IPS-11a (cell line): ENCODE data around the gene ARHGAP20.
"Not testable (repeated sequence)": the region's sequence is repeated elsewhere in the genome, so short reads cannot be mapped to it uniquely, and the experiment has no call there.

ENCODE experiments used
- H3K4me3 ChIP-seq: one replicate; pipeline ENCODE4 v1.5.1; 2013; ENCODE audit warnings: low read depth, low read length, control low read depth

Gene ARHGAP20

DNA sequence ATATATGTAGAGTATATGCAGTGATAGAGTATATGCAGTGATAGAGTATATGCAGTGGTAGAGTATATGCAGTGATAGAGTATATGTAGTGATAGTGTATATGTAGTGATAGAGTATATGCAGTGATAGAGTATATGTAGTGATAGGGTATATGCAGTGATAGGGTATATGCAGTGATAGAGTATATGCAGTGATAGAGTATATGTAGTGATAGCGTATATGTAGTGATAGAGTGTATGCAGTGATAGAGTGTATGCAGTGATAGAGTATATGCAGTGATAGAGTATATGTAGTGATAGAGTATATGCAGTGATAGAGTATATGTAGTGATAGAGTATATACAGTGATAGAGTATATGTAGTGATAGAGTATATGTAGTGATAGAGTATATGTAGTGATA, 92.9 kb downstream of the ARHGAP20 start:
- not testable (repeated sequence) for H3K4me3 ChIP-seq

DNA sequence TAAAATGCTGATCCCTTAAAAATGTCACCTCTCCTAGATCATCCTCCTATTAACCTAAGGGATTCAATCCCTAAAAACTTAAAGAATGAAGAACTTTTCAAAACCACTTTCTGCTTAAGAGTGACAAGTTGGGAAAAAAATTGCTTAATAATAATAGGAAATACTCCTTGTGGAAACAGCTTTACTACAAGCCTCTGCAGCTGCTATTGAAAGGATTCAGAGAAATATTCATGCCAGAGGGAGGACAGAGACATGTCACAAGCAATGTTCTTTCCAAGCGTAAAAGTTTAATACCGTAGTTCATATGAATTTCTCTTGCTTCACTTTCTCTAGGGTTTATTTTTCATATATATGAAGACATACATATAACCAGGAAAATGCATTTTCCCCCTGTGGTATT, 98.2 kb downstream of the ARHGAP20 start:
- no peak overlapping the region for H3K4me3 ChIP-seq

DNA sequence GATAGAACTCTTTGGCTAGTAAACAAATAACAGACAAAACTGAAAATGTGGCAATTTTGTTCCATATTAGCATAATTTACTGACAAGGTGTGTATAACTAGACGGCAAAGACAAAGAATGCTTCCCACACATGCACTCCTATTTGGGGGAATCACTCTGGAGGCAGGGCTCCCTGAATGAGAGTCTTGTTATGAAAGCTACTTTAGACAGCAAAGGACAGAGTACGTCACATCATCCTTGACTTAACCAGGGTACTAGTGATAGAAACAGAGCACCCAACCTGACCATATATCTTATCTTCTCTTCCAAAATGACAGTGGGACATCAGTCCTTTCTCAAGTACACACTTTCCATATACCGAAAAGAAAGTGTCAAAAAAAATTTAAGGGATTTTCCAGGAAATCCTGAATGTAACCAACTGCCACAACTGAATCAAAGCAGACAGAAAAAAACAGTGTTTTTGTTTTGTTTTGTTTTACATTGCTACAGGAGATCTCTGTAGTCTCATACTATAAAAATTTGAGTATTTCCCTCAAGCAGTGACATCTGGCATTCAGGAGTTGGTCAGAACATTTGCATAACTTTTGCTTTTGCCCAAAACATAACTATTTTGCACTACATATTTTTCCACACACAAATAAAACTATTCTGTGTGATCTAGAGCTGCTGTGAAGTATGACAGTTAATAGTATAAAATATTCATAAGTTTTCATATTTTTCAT, 98.9 kb downstream of the ARHGAP20 start:
- no peak overlapping the region for H3K4me3 ChIP-seq

DNA sequence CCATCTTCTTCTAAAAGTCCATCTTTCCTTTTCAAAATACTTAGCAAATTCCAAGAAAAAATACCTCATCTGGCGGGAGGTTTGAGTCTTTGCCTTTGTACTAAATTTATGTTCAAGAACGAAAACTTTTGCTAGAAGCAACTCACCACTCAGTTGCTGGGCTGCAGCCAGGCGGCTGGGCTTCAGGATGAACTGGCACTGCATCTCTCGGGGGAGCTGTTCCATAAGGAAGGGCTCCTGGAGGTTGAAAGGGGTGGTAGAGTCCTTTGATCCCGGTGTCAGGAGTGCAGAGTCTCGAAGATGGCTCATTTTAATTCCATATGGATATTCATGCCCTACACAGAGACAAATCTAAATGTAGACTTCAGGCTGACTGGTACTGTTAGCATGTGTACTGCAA, 105.8 kb downstream of the ARHGAP20 start:
- H3K4me3 ChIP-seq: no peak overlapping the region

DNA sequence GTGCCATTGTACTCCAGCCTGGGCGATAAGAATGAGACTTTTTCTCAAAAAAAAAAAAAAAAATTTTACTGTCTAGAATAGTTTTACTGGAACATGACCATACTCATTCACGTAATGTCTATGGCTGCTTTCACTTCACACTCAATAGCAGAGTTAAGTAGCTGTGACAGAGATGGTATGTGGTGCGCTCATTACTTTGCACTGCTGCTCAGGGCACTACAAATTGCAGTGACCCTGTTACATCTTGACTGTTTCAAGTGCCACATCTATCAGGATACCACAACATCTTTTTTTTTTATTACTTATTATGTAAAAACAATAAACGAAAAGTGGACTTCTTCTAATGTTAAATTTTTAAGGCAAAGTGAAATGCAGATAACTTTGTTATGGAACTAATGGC, 110.3 kb downstream of the ARHGAP20 start:
- H3K4me3 ChIP-seq: no peak overlapping the region

DNA sequence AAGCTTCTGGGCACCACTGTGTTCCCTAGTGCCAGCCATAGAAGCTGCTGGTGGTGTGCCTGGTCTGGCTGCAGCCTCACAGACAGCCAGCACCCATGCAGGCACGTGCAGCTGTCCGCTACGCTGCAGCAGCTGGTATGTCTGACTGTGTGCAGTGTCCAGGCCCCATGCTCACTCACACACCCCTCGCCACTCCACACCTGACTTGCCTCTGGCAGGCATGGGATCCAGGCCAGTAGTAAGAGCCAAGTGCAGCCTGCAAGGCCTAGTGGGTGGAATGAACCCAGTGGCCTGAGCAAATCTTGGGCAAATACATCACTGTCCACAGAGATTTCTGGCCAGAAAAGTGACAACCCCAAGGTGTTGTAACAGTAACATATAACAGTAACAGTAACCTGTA, 111.9 kb downstream of the ARHGAP20 start:
- H3K4me3 ChIP-seq: no peak overlapping the region

DNA sequence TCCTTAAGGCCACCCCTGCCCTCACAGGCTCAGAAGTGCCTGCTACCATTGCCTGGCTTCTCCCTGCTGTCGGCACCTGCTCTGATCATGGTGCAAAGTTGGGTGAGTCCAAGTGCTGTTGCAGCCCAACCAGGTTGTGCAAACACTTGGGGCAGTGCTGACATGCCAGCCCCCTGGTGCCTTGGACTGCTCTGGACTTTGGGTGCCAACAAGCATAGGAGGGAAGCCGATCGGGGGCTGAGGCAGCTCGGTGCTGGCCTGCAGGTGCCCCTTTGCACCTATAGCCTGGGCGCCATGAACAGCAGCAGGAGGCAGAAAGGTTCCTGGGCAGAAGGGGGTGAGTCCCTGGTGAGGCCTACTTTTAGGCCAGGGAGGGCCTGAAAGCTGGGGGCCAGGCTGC, 113.0 kb downstream of the ARHGAP20 start:
- H3K4me3 ChIP-seq: no peak overlapping the region

DNA sequence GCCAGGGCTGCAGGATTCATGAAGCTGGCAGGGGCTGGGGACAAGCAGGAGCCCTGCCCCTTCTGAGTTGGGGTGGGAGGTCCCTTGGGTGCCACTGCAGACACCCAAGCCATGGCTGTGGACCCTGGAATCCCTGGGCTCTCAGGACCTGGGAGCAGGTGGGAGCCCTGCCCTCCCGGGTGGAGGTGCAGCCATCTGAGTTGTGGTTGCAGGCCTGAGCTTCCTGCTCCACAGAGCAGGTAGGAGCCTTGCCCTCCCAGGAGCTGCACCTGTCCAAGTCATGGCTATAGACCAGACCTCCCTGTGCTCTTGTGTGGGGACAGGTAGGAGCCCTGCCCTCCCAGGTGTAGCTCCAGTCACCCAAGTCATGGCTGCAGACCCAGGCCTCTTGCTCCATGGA, 113.5 kb downstream of the ARHGAP20 start:
- H3K4me3 ChIP-seq: no peak overlapping the region

DNA sequence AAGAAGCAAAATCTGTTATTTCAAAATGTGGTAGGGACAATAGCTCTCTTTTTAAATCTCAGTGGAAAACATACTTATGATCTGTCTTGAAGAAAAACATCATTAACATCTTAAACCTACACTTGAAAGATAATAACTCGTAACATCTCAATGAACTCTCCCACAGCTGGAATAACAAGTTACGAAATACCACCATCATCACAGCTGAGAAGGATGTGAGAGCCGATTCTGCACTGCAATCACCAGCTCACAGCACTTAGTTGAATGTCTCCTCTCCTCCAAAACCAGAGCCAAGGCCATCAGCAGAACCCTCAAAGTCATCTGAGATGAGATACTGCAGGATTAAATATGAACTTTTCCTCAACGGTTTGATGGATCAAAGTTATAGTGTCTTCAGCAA, 124.3 kb downstream of the ARHGAP20 start:
- no peak overlapping the region for H3K4me3 ChIP-seq

DNA sequence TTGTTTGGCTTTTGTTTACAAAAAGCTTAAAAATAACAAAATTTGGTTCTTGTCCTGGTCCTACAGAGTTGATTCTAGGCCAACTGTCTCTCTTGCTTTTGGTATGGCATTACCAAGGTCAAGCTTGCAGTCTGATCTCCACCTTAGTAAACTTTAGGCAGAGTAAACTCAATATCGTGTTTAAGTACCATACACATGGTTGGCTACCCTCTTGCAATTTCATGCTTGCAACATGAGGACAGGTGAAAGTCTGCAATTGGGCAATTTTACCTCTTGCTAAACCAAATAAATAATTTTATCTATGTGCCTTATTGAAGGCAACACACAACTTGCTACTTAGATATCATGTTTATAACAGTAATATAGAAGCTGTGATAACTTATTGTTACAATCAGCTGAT, 125.1 kb downstream of the ARHGAP20 start:
- H3K4me3 ChIP-seq: no peak overlapping the region

DNA sequence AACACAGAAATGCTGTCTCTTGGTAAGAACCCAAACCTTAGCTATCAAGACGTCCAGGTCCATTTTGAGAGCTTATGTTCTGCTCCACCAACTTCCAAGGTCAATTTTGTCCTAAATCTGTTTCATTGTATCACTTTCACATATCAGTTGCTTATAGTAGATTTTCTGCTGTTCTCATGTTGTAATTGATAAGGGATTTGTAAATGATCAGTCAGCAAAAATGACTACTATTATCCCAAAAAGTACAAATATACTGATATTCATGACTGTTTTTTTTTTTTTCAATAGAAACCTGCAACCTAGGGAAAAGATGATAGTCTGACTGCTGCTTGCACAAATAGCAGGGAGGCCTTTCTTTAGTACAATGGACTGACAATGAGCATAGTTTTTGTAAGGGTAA, 128.1 kb downstream of the ARHGAP20 start:
- H3K4me3 ChIP-seq: no peak overlapping the region

DNA sequence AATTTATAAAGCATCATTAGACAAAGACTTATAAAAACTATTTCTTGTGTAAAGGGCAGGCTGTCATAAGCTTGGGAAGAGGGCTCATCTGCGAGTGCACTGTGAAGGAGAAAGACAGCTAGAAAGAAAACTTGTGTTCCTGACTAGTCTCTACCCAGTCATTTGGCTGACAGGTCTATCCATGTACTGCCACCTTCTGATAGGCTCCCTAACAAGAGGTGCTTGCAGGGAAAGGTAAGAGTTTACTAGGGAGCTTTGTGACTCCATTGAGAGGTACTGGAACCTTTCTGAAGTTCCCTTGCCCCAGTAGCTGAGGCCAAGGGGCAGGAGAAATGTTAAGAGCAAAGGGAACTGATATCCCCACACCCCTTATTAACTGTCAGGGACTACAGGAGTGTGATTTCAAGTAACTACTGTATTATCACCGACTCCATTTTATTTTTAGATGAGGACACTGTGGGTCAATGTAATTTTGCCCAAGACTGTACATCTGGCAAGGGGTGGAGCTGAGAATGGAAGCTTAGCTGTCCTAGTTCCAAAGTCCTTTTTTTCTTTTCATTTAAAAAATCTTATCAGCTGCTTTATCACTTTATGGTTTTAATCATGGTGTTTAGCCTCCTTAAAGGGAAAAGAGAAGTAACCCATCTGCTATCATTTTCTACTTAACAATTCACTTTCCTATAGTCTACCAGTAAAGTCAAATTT, 129.4 kb downstream of the ARHGAP20 start:
- no peak overlapping the region for H3K4me3 ChIP-seq

DNA sequence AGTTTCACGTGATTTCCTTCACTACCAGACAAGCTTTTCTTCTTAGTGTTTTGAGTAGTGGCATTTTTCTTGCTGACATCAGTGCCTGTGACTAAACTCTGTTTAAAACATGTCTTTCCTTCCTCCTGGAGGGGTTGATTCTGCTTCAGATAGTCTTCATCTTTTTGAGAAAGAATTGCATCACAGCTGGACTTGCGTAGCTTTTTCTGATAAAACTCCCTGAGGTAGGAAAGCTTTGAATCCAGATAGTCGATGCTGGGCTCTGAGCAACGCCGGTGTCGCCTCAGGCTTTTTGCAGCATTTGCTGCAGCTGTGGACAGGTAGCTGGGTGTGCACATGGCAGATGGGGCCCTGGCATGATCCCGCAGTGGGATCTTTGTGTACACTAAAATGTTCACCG, 131.7 kb downstream of the ARHGAP20 start:
- no peak overlapping the region for H3K4me3 ChIP-seq

DNA sequence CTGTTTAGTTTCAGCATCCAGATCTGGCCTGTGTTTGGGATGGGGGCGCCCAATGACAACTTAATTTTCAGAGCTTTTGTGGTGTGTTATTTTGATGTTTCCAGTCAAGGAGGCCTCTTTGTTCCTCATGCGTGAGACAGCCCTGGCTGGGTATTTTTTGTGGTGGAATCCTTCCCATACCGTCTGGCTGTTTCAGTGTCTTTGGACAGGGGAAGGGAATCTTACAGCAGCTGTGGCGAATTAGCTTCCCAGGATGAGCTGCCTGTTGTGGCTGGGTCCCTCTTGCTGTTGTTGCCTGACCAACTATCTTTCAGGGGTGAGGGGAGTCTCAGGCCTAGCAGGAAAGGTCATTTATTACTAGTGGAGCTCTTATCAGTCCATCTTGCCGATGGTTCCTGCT, 138.8 kb downstream of the ARHGAP20 start:
- no peak overlapping the region for H3K4me3 ChIP-seq

DNA sequence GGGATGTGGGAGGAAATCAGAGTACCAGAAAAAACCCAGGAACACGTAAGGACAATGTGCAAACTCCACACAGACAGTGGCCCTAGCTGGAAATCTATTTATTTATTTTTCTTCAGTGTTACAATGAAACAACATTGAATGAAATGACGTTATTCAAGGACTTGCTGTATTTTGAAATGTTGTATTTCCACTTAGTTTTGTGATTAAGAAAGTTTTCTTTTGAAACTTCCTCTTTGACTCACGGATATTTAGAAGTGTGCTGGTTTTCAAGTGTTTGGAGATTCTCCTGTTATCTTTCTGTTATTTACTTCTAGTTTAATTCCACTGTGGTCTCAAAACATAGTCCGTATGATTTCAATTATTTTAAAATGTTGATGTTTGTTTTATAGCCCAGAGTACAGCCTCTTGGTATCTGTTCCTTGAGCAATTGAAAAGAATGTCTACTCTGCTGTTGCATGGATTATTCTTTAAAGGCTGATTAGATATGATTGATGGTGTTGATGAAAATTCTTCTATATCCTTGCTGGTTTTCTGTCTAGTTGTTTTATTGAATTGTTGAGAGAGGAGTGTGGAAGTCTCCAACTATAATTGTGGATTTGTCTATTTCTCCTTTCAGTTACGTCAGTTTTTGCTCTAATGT, 141.0 kb downstream of the ARHGAP20 start:
- H3K4me3 ChIP-seq: no peak overlapping the region

DNA sequence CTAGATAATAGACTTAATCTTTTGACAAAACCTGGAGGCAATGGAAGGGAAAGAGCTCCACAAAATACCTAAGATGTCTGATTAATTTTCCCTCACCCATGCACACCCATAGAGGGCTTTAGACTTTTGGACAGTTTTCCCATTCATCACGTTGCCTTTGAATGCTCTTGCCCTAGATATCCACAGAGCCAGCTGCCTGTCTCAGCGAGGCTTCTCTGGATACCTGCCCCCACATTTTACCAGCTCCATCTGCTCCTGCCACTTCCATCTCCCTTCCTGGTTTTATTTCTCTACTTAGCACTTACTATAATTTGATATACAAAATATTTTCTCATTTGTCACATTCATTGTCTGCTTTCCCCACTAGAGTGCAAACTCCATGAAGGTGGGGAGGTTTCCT, 145.7 kb downstream of the ARHGAP20 start:
- H3K4me3 ChIP-seq: no peak overlapping the region

DNA sequence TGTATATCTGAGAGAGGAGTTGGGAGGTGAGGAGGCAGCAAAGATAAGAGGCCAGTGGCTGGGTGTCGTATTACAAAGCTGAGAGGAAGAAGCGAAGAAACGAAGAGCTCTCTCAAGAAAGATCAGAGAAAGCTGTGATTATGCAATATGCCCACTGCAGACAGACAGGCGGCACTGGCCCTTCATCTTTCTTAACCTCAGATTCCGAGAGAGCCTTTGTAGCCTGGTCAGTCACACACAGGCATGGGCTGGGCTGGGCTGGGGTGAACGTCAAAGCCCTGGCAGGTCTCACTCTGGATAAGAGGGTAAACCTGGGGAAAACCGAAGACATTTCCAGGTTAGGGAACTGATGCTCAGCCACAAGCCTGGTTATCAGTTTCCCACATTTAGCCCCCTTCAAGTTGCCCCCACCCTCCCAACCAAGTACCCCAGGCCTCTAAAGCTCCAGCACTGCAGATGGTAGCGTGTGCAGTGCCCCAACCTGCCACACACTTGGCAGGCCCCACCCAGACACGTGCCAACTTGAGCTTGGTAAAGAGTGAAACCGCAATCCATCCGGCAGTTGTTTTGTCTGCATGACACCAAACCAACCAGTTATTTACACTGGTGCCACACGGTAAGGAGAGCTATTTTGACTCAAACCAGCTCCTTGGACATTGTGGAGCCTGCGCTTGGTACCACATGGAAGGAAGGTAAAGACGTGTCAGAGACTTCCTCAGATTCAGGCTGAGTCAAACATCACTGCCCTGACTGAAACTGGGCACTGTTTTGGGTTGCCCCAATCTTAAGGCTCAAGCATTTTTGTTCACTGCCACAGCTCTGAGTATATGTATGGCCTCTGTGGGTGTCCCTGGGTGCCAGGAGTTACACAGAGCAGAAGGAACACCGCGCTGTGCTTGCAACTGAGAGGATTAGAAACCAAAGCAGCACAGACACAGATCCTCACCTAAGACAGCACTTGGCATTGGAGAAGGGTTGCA, 146.6 kb downstream of the ARHGAP20 start:
- no peak overlapping the region for H3K4me3 ChIP-seq

DNA sequence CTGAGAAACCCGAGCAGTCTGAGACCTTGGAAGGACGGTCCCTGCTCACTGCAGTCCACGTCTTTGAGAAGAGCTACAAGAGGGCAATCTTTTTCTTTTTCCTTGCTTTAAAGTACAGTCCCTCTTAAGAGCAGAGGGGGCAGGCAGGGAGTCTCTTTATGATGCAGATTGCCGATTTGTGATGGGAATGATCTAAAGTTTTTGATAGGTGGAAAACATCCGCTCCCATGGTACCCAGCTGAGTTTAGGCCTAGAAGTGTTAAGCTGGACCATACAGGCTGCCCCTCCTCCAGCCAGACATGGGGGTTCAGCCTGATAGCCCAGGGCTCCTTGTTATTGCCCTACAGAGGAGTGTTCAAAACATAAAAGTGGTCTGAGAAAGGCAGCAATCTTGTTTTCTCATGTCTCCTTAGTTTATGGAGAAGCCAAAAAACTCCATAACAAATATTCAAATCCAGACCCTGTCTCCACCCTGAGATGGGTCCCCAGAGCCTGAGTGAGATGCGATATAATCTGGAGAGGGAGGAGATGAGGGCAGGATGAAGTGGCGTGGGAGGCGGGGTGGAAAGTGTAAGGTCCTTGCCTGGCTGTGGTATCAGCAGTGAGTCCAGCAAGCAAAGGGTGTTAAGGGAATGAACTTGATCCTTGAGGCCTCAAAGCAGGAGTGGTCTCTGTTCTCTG, 147.4 kb downstream of the ARHGAP20 start:
- no peak overlapping the region for H3K4me3 ChIP-seq

DNA sequence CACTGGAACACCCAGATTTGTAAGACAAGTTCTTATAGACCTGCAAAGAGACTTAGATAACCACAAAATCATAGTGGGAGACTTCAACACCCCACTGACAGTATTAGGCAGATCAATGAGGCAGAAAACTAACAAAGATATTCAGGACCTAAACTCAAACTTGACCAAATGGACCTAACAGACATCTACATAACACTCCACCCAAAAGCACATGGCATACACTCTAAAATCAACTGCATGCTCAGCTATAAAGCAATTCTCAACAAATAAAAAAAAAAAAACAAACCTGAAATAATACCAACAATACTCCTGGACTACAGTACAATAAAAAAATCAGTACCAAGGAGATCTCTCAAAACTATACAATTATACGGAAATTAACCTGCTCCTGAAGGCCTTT, 167.5 kb downstream of the ARHGAP20 start:
- no peak overlapping the region for H3K4me3 ChIP-seq

DNA sequence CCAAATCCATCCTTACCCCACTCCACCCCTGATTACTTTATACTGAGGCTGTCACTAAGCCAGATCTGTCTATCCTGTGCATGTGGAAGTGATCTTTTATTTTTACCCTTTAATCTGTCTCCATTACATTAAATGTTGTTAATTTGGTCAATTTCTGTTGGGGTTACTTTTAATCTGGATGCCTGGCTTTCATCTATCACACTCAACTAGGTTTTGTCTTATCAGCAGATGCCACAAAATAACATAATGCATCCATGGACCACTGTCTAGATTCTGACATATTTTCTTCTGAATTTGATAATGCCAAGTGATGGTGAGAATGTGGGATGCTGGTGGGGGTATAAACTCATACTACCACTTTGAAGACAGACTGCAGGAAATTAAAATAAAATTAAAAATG, 174.1 kb downstream of the ARHGAP20 start:
- no peak overlapping the region for H3K4me3 ChIP-seq
